NCI-H226 (cell line): Measurements from ENCODE around the gene ASCC3.
"Not testable (repeated sequence)": the region's sequence is repeated elsewhere in the genome, so short reads cannot be mapped to it uniquely, and the experiment has no call there.

Experiments
- DNase-seq: peaks from one replicate; pipeline ENCODE4 v3.0.0-alpha.2; 2015

Gene ASCC3

GRCh38 chr6:100881707-100882040 is 545 bp upstream of the ASCC3 start:
- DNase-seq, result no peak

- no peak for DNase-seq
Measured at GRCh38 chr6:100880149-100880852, 828 bp downstream of the ASCC3 start.

- DNase-seq, result no peak
Measured at GRCh38 chr6:100879317-100879716, 1.8 kb downstream of the ASCC3 start.

GRCh38 chr6:100877851-100878250 is 3.3 kb downstream of the ASCC3 start:
- DNase-seq, result no peak

- no peak for DNase-seq
Measured at GRCh38 chr6:100876251-100876650, 4.9 kb downstream of the ASCC3 start.

GRCh38 chr6:100865525-100865924 is 15.6 kb downstream of the ASCC3 start:
- DNase-seq, result no peak

GRCh38 chr6:100862063-100862462 is 19.1 kb downstream of the ASCC3 start:
- DNase-seq, result no peak

- DNase-seq, result no peak
Measured at GRCh38 chr6:100856146-100856545, 25.0 kb downstream of the ASCC3 start.

GRCh38 chr6:100851819-100852218 is 29.3 kb downstream of the ASCC3 start:
- no peak for DNase-seq

GRCh38 chr6:100850174-100850573 is 31.0 kb downstream of the ASCC3 start:
- DNase-seq, result no peak

GRCh38 chr6:100846276-100846675 is 34.9 kb downstream of the ASCC3 start:
- no peak for DNase-seq

GRCh38 chr6:100845676-100846075 is 35.5 kb downstream of the ASCC3 start:
- no peak for DNase-seq

- no peak for DNase-seq
Measured at GRCh38 chr6:100839419-100839818, 41.7 kb downstream of the ASCC3 start.

- DNase-seq, result no peak
Measured at GRCh38 chr6:100838011-100838410, 43.1 kb downstream of the ASCC3 start.

- DNase-seq, result no peak
Measured at GRCh38 chr6:100833972-100834574, 47.1 kb downstream of the ASCC3 start.

GRCh38 chr6:100829077-100829595 is 52.0 kb downstream of the ASCC3 start:
- not testable (repeated sequence) for DNase-seq

- DNase-seq, result no peak
Measured at GRCh38 chr6:100823041-100823440, 58.1 kb downstream of the ASCC3 start.

GRCh38 chr6:100818066-100818465 is 63.1 kb downstream of the ASCC3 start:
- DNase-seq, result no peak

GRCh38 chr6:100810015-100810414 is 71.1 kb downstream of the ASCC3 start:
- no peak for DNase-seq

- no peak for DNase-seq
Measured at GRCh38 chr6:100809346-100809745, 71.8 kb downstream of the ASCC3 start.

GRCh38 chr6:100808638-100809275 is 72.4 kb downstream of the ASCC3 start:
- no peak for DNase-seq

GRCh38 chr6:100806296-100806695 is 74.8 kb downstream of the ASCC3 start:
- DNase-seq, result no peak

GRCh38 chr6:100803264-100804045 is 77.7 kb downstream of the ASCC3 start:
- no peak for DNase-seq
